NB4 (cell line): ENCODE data around the gene XKR8.

ENCODE experiments used
- DNase-seq: peaks from one replicate; pipeline ENCODE4 v3.0.0; 2010; ENCODE audit warnings: low read depth
- H3K4me3 ChIP-seq: one replicate; pipeline ENCODE4 v1.5.1; 2011; ENCODE audit warnings: mild to moderate bottlenecking, low read depth, low read length, moderate library complexity
- MYC ChIP-seq: IDR thresholded peaks from 2 replicates; pipeline ENCODE4 v1.6.1; 2011; ENCODE audit warnings: low read depth, low read length
- POLR2A ChIP-seq: IDR thresholded peaks from 2 replicates; pipeline ENCODE4 v1.6.1; 2011; ENCODE audit warnings: mild to moderate bottlenecking; ENCODE audit not compliant: insufficient read length; ENCODE audit errors: extremely low read depth
- TF ChIP-seq, protein P1 (sequence below): IDR thresholded peaks from one replicate; pipeline ENCODE4 v1.5.1; 2012; ENCODE audit warnings: low read depth, low read length
- TF ChIP-seq, protein P2 (sequence below): IDR thresholded peaks from 2 replicates; pipeline ENCODE4 v1.6.1; 2011; ENCODE audit warnings: low read depth, low read length

XKR8 gene, protein sequence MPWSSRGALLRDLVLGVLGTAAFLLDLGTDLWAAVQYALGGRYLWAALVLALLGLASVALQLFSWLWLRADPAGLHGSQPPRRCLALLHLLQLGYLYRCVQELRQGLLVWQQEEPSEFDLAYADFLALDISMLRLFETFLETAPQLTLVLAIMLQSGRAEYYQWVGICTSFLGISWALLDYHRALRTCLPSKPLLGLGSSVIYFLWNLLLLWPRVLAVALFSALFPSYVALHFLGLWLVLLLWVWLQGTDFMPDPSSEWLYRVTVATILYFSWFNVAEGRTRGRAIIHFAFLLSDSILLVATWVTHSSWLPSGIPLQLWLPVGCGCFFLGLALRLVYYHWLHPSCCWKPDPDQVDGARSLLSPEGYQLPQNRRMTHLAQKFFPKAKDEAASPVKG

DNA sequence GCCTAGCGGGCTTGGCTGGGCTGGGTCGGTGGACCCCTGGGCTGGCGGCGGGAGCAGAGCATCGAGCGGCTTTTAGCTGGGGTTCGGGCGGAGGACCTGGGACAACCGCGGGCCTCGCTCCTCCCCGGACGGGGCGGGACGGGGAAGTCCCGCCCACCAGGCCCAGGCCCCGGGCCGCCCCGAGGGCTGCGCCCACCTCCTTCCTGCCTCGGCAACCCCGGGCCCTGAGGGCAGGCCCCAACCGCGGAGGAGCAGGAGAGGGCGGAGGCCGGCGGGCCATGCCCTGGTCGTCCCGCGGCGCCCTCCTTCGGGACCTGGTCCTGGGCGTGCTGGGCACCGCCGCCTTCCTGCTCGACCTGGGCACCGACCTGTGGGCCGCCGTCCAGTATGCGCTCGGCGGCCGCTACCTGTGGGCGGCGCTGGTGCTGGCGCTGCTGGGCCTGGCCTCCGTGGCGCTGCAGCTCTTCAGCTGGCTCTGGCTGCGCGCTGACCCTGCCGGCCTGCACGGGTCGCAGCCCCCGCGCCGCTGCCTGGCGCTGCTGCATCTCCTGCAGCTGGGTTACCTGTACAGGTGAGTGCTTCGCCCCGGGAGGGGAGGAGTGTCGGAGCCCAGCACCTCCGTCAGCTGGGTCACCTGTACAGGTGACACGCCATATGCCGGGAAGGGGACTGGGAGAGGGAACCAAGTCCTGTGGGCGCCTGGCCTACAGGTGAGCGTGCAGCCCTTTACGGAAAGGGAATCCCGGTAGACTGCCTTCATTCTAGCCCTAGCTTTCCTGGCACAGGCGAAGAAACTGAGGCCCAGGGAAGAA, at the start of gene XKR8:
Gene XKR8, plus strand, starts transcription at position 182 of the 812 bp plus-strand sequence. Its CDS starts 97 bp downstream, at position 279.
- DNase-seq: peak; percentile 77
- H3K4me3 ChIP-seq: peak within 1 kb of the TSS; percentile 34
- TF ChIP-seq, protein P1, sequence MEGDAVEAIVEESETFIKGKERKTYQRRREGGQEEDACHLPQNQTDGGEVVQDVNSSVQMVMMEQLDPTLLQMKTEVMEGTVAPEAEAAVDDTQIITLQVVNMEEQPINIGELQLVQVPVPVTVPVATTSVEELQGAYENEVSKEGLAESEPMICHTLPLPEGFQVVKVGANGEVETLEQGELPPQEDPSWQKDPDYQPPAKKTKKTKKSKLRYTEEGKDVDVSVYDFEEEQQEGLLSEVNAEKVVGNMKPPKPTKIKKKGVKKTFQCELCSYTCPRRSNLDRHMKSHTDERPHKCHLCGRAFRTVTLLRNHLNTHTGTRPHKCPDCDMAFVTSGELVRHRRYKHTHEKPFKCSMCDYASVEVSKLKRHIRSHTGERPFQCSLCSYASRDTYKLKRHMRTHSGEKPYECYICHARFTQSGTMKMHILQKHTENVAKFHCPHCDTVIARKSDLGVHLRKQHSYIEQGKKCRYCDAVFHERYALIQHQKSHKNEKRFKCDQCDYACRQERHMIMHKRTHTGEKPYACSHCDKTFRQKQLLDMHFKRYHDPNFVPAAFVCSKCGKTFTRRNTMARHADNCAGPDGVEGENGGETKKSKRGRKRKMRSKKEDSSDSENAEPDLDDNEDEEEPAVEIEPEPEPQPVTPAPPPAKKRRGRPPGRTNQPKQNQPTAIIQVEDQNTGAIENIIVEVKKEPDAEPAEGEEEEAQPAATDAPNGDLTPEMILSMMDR: peak; percentile 4
- TF ChIP-seq, protein P2, sequence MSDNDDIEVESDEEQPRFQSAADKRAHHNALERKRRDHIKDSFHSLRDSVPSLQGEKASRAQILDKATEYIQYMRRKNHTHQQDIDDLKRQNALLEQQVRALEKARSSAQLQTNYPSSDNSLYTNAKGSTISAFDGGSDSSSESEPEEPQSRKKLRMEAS: no peak
- TF ChIP-seq POLR2A: peak; percentile 17

DNA sequence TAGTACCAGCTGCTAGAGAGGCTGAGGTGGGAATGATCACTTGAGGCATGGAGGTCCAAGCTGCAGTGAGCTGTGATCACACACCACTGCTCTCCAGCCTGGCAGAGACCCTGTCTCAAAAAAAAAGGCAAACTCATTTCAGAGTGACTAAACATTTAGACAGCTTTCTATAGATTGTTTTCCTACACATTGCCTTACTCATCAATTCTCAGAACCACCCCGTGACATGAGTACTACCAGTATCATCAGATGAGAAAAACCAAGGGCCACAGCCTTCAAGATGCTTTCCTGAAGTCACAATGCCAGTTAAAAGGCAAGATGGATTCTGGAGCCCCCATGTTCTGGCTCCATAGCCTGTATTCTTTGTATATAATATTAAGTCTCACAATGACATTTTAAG, 47.3 kb upstream of the XKR8 start:
- TF ChIP-seq POLR2A: no peak
- TF ChIP-seq, protein P1: no peak
- TF ChIP-seq MYC: no peak
- TF ChIP-seq, protein P2: no peak
- no peak for DNase-seq
- H3K4me3 ChIP-seq: peak overlapping the region; percentile 2

DNA sequence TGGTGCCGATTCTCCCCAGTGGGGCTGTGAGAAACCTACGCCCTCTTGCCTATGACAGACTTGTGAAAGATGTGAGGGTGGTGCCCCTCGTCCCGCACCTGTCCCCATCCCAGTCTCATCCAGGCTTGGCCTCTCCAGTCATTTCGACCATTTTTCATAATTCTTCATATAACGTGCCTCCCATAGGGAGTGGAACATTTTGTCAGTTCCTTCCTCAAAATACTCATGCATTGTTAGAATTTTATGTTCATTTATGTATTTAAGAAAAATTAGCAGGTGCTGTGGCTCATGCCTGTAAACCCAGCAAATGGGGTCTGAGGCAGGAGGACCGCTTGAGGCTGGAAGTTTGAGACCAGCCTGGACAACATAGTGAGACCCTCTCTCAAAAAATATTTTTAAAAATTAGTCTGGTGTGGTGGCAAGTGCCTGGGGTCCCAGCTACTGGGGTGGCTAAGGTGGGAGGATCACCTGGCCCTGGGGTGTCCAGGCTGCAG, 44.6 kb upstream of the XKR8 start:
- DNase-seq: no peak
- no peak overlapping the region for H3K4me3 ChIP-seq
- TF ChIP-seq MYC (no peak), POLR2A (no peak)
- TF ChIP-seq, protein P1: no peak
- TF ChIP-seq, protein P2: no peak

DNA sequence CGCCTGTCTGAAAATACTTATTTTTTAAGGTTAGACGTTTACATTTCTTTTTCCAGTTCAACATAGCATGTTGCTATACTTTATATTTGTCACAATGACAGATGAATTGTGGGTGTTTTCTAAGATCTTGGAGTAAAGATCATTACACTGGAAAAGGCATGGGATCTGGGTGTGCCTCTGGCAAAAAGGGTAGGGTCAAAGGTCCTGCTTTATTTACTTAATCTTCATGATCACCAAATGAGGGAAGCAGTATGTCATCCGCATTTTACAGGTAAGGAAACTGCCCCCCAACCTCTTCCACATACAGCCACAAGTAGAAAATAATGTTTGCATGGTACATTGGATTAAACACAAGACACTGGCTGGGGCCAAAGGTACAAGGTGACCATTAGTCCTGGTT, 37.5 kb upstream of the XKR8 start:
- no peak for DNase-seq
- no peak for TF ChIP-seq POLR2A
- TF ChIP-seq, protein P2: no peak
- no peak for TF ChIP-seq MYC
- TF ChIP-seq, protein P1: no peak
- no peak overlapping the region for H3K4me3 ChIP-seq

DNA sequence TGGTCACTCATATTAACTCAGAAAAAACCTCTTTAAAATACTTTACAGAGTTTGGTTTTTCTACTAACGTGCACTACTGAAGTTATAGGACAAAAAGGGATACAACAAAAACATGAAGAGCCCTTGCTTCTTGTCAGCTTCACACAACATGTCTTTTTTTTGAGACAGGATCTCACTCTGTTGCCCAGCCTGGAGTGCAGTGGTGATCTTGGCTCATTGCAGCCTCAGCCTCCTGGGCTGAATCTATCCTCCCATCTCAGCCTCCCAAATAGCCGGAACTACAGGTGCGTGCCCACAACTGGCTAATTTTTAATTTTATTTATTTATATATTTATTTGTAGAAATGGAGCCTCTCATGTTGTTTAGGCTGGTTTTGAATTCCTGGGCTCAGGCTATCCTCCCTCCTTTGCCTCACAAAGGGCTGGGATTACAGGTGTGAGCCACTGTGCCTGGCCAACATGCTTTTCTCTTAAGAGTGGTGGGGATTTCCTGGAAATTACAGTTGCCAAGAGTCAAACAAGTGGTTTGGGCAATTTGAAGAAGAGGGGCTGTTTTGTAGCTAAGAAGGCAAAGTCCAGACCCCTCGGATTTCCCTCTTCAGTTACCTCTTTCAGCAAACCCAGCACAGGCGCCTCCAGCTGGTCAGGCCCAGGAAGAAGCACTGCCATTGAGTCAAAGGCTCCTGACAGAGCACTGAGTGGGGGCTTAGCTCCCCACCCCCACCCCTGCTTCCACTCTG, 31.4 kb upstream of the XKR8 start:
- TF ChIP-seq, protein P1: peak; percentile 8
- TF ChIP-seq, protein P2: no peak
- TF ChIP-seq MYC: no peak
- no peak for DNase-seq
- H3K4me3 ChIP-seq: no peak overlapping the region
